Suppressor macrophage treated with lipopolysaccharide for 4 hours (primary cell): ENCODE data around the gene MAPK8IP1.

Source experiments
- DNase-seq: peaks from one replicate; pipeline ENCODE4 v3.0.0-alpha.2; 2020

Gene MAPK8IP1

GRCh38 chr11:45860764-45861510, 24.5 kb upstream of the MAPK8IP1 start:
- no peak for DNase-seq

GRCh38 chr11:45864041-45864440, 21.4 kb upstream of the MAPK8IP1 start:
- no peak for DNase-seq

- no peak for DNase-seq
Observed at GRCh38 chr11:45869551-45869950, 15.9 kb upstream of the MAPK8IP1 start.

- no peak for DNase-seq
Observed at GRCh38 chr11:45870706-45871105, 14.7 kb upstream of the MAPK8IP1 start.

GRCh38 chr11:45871638-45872037, 13.8 kb upstream of the MAPK8IP1 start:
- no peak for DNase-seq

- peak; percentile 60 for DNase-seq
Observed at GRCh38 chr11:45872651-45873356, 12.6 kb upstream of the MAPK8IP1 start.

- DNase-seq: no peak
Observed at GRCh38 chr11:45876401-45876800, 9.1 kb upstream of the MAPK8IP1 start.

- no peak for DNase-seq
Observed at GRCh38 chr11:45877221-45877620, 8.2 kb upstream of the MAPK8IP1 start.

GRCh38 chr11:45877845-45878244, 7.6 kb upstream of the MAPK8IP1 start:
- no peak for DNase-seq

GRCh38 chr11:45879803-45880686, 5.4 kb upstream of the MAPK8IP1 start:
- no peak for DNase-seq

- no peak for DNase-seq
Observed at GRCh38 chr11:45880772-45881570, 4.5 kb upstream of the MAPK8IP1 start.

- no peak for DNase-seq
Observed at GRCh38 chr11:45881708-45882368, 3.6 kb upstream of the MAPK8IP1 start.

GRCh38 chr11:45884596-45885185, 760 bp upstream of the MAPK8IP1 start:
- DNase-seq: no peak

- DNase-seq: no peak
Observed at GRCh38 chr11:45885921-45886721, 670 bp downstream of the MAPK8IP1 start.

GRCh38 chr11:45886816-45887520, 1.5 kb downstream of the MAPK8IP1 start:
- no peak for DNase-seq

- no peak for DNase-seq
Observed at GRCh38 chr11:45887587-45887986, 2.1 kb downstream of the MAPK8IP1 start.

- DNase-seq: no peak
Observed at GRCh38 chr11:45889555-45889954, 4.1 kb downstream of the MAPK8IP1 start.

GRCh38 chr11:45889966-45890365, 4.5 kb downstream of the MAPK8IP1 start:
- DNase-seq: no peak

- no peak for DNase-seq
Observed at GRCh38 chr11:45890886-45891550, 5.6 kb downstream of the MAPK8IP1 start.
